ENCODE measurements around the gene UBE2L3.
"Not testable (repeated sequence)": the region's sequence is repeated elsewhere in the genome, so short reads cannot be mapped to it uniquely, and the experiment has no call there.

Gene UBE2L3

DNA sequence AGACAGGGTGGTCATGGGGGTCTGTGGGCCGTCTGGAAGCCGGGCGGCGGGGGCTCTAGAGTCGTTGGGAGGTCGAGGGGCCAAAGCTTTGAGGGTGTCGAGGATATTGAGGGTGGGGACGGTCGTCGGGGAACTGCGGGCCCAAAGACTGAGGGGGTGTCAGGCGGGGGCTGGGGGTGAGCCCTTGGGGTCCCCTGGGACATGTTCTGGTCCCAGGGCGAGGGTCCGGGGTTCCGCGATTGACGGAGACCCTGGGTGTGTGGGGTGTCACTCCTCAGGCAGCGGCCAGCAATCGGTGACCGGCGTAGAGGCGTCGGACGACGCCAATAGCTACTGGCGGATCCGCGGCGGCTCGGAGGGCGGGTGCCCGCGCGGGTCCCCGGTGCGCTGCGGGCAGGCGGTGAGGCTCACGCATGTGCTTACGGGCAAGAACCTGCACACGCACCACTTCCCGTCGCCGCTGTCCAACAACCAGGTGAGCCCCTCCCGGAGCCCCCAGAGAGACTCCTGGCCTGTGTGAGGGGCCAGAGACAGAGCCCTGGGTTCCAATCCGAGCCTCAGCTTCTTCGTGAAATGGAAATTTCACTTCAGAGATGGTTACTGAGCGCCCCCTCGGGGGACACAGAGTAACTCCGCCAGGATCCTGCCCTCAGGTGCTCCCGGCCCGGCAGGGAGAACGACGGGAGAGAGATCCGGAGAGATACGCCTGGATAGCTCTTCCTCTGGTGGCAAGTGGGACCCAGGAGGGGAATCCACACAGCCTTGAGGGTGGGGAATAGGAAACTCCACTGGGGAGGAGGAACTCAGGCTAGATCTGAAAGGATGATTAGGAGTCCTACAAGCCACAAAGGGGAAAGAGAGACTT, 75.3 kb downstream of the UBE2L3 start:
- DNase-seq = peak in 32 of 58 donors; percentile 4 to 55 (median 18)

DNA sequence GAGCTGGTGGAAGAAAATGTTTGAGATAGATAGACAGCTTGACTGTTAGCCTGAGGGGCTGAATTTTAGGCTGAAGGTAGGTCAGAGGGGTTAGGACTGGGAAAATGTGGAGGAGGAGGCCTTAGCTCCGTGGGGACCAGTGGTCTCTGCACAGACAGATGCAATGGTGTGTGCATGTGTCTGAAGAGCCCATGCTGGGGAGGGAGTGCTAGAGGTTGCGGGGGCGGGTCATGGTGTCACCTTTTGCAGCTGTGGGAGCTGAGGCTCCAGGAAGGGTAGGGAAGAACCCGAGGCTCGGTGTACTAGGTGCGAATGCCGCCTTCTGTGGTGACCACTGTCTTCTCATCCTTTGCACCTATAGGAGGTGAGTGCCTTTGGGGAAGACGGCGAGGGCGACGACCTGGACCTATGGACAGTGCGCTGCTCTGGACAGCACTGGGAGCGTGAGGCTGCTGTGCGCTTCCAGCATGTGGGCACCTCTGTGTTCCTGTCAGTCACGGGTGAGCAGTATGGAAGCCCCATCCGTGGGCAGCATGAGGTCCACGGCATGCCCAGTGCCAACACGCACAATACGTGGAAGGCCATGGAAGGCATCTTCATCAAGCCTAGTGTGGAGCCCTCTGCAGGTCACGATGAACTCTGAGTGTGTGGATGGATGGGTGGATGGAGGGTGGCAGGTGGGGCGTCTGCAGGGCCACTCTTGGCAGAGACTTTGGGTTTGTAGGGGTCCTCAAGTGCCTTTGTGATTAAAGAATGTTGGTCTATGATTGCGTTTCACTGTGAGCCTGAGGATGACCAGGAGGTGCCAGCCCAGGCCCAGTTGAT, 76.2 kb downstream of the UBE2L3 start:
- no peak for DNase-seq

DNA sequence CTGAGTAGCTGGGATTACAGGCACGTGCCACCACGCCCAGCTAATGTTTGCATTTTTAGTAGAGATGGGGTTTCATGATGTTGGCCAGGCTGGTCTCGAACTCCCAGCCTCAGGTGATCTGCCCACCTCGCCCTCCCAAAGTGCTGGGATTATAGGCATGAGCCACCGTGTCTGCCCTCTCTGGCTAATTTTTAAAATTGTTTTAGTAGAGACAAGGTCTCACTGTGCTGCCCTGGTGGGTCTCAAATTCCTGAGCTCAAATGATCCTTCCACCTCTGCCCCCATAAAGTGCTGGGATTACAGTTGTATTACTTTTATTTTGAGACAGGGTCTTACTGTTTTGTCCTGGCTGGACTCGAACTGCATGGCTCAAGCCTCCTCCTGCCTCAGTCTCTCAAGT, 78.0 kb downstream of the UBE2L3 start:
- DNase-seq = not testable (repeated sequence)

DNA sequence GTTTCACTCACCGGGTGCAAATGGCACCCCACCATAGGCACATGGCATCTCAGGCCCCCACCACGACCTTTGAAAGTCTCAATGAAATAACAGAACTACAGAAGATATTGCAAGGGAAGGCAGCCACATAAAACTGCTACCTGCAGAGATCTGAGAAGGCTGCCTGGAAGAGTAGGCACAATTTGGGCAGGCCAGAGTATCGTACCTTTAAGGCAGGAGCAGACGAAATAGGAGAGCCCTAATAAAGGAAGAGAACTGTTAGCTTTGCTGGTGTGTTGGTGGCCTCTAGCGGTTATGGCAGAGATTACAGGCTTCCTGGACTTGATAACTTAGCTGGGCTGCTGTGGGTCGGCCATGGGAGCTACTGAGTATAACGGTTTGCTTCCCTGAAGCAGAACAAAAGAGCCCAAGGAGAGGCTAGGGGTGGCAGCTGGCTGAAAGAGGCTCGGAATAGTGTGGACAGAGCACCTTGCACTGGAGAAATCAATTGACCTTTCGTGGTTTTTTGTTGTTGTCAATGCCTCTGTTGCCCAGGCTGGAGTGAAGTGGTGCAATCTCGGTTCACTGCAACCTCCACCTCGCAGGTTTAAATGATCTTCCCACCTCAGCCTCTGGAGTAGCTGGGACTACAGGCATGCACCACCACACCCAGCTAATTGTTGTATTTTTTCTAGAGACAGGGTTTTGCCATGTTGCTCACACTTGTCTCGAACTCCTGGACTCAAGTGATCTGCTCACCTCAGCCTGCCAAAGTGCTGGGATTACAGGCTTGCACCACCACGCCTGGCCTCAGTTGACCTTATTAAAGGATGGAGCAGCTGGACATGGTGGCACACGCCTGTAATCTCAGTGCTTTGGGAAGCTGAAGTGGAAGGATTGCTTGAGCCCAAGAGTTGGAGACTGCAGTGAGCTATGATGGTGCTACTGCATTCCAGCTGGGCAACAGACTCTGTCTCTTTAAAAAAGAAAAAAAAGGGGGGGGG, 79.4 kb downstream of the UBE2L3 start:
- peak in 50 of 58 donors; percentile 11 to 83 (median 46) for DNase-seq

DNA sequence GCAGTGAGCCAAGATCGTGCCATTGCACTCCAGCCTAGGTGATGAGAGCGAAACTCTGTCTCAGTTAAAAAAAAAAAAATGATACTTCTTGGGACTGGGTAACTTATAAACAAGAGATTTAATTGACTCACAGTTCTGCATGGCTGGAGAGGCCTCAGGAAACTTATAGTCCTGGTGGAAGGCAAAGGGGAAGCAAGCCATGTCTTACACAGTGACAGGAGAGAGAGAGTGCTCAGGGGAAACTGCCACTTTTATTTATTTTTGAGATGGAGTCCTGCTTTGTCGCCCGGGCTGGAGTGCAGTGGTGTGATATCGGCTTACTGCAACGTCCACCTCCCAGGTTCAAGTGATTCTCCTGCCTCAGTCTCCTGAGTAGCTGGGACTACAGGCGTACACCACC, 82.8 kb downstream of the UBE2L3 start:
- DNase-seq = no peak

DNA sequence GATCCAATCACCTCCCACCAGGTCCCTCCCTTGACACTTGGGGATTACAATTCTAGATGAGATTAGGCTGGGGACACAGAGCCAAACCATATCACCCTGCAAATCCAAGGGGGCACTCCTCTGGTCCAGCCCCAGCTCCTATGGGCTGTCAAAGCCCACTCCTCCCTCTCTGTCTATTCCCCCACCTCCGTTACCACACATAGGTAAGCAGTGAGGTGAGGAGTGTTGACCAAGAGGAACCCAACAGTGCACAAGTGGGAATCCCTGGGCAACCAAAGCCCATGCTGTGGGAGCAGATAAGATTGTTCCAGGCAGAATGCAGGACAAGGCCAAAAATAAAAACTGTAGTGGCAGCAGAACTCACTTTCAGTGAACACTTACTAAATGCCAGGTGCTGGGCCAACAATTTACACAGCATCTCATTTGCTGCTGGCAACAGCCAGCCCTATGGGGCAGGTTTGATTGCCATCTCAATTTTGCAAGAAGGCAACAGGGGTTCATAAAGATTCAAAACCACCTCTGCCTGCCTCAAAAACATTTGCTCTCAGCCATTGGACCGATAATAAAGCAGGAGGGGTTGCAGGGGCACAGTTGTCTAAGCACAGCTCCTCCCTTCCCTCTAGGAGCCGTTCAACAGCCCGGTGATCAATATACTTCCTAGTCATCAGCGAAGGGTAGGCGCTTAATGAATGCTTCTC, 83.5 kb downstream of the UBE2L3 start:
- DNase-seq = no peak

DNA sequence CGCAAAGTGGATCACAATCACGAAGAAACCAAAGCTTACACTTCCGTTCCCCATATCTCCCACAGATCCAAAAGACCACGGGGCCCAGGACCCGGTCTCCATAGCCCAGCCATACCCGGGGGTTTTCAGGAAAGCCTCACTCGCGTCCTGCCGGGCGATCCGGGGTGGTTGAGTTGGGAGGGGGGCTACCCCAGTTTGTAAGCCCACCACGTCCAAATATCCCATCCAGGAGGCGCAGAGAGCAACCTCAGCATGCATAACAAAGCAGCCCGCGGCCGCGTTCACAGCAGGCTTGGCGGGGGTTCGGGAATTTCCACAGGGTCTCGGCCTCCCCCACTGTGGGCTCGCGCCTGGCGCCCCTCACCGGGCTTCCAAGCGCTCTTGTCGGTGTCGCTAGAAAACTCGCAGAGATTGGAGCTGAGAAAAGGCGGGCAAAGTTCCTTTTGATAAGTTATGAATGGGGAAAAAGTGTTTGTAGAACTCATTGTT, 84.1 kb downstream of the UBE2L3 start:
- peak in 1 of 58 donors; percentile 12 for DNase-seq

DNA sequence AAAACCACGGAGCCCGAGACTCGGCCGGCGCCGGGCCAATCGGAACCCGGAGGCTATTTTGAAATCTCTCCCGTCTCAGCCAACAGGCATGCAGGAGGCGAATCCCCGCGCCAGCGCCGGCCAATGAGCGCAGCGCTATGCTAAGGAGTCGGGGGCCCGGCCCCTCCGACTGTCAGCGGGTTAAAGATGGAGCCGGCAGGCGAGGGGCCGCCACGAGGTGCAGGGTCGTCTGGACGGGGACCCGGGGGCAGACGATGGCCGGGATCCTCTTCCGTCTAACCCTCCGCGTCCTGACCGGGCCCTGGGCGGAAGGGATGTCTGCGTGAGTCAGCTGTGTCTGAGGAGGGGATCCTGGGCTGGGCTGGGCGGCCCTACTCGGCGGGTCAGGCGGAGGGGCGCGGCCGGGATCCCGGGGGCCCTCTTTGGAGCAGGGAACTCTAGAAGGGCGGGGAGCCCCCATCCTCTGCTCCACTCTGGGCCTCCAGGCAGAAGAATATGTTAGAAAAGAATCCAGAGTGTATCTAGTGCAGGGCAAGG, 84.6 kb downstream of the UBE2L3 start:
- peak; percentile 15 to 89 (median 70) for DNase-seq

DNA sequence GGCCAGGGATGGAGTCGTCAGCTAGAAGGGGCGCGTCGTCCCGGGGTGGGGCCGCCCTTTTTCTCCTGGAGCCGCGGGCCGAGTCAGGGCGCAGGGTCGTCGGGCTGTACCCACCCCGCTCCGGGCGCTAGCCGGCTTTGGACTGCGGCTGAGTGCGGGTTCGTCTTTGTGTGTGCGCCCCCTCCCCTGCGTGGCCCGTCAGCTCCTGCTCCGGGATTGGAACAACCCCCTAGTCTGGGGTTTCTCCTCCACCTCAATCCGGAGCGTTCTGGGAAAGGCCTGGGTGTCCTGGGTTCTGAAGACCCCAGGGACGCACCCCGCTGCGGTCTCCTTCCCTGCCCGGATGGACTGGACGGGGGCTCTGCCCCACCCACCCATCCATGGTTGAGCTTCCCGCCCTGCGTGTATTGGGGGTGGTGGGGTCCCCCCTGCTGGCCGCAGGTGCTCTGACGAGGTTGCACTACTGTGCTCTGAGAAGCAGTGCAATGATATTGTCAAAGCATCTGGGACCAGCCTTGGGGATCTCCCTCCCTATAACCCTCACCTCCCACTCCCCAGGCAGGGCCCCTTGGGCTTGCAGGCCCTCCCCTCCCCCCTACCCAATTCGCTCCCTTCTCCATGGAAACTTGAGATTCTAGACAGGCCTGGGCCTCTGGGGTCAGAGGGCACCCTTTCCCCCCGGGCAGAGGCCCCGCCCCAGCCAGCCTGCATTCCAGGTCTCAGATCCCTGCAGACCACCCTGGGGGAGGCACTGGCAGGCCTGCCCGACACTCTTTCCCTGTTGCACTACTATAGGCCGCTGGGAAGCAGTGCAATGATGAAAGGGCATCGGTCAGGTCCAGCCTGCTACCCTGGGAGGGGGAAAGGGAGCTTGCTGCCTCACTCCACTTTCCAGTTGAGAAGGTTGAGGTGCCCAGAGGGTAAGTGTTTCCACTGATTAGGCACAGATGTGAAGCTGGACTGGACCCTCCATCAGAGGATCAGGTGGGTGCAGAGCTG, 85.3 kb downstream of the UBE2L3 start:
- no peak for DNase-seq

DNA sequence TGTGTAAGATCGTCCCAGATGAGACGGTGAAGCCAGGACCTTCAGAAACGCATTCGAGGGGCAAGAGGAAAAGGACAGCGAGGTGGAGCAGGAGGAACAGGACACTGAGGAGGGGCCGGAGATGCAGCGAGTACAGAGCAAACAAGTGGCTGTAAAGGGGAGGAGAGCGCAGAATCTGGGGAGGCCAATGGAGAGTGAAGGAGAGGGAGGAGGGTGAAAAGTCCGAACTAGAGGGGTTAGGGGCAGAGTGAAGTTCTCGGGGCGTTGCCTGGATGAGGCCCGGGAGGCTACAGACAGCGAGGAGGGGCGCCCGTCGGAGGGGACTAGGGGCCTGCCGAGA, 89.5 kb downstream of the UBE2L3 start:
- no peak for DNase-seq

DNA sequence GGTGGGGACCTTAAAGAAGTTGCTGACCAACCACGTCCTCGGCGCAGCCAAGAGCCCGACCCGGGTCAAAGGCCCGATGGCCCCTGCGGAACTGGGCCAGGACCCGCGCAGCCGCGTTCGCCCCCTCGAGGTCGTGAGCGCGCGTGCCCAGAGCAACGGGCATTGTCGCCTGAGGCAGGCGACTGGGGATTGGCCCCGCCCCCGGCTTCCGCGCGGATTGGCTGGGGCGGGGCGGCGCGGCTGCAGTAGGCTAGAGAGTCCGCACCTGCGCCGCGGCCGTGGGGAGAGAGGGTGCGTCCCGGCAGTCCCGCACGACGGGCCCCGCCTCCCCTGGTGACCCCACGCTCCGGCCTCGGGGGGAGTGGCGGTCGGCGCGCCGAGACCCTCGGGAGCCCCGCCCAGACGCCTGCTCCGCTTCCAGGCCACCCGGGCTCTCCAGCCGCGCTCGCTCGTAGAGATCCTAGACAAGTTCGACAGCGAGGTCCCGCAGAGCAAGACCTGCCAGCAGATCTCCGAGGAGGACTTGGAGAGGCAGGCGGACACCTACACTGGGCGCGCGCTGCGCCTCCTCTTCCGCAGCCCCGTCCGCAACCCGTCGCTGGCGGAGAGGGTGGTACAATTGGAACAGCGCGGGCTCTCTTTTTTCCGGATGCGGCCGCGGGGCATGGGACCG, 90.0 kb downstream of the UBE2L3 start:
- peak in 18 of 58 donors; percentile 6 to 51 (median 18) for DNase-seq

DNA sequence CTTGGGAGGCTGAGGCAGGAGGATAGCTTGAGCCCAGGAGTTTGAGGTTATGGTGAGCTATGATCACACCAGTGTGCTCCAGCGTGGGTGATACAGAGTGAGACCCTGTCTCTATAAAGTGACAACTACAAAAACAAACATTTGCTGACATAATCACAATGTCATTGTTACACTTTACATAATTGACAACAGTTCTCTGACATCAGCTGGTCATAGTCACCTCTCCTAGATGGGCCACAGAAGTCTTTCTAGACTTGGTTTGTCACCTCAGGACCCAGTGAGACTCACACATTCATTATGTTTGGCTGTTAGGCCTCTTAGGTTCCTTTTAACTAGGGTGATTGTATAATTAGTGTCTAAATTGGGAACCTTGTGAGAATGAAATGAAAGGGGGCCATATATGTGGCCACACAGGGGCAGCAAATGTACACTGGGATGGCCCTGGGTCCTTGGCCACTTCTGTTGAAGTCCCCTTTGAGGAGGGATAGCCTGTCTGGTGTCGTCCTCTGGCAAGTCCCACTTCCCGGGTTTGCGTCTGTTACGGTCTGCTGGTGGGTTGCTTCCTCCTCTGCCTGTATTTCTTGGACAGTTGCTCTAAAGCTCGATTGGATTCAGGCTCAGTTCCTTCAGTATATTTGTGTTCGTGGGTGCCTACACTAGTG, 92.5 kb downstream of the UBE2L3 start:
- no peak for DNase-seq

DNA sequence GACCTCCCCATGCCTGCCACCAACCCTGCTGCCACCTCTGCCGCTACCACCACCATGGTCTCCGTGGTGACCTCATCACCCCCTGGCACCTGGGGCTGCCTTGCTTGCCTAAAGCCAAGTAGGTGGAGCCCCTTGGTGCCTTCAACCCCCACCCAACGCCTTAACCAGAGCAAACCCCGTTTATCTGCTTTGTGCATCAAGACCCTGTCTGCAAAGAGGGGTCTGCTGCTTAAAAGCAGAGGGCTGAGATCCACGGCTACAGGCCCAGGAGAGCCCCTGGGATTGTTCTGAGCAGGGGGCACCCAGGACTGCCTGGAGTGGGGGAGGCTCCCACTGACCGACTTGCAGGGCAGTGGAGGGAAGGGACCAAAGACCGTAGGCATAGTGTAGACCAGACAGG, 93.4 kb downstream of the UBE2L3 start:
- DNase-seq = no peak

DNA sequence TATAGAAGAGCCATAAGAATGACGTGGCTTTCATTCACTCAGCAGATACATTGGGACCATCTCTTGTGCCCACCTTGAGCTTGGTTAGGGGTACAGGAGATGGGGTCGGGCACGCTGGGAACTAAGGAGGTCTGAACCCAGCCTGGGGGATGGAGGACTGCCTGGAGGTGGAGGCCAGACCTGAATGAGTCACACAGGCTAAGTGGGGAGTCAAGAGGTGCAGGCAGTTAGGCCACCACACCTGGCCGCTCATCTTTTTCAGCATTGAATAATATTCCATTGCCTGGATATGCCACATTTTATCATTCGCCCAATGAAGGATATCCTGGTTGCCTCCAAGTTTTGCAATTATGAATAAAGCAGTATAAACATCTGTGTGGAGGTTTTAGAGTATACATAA, 94.5 kb downstream of the UBE2L3 start:
- DNase-seq = no peak

DNA sequence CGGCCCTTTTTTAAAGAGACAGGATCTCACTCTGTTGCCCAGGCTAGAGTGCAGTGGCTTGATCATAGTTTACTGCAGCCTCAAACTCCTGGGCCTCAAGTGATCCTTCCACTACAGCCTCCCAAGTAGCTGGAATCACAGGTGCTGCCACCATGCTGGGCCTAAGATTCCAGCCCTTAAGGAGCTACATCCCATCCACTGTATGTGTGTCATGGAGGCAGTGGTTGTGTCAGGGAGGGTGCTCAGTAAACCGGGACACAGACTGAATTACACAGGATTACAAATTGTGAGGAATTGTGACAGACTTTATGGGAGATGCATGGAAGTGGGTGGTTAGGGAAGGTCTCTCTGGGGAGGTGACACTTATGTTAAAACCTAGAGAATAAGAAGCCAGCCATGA, 96.2 kb downstream of the UBE2L3 start:
- no peak for DNase-seq

DNA sequence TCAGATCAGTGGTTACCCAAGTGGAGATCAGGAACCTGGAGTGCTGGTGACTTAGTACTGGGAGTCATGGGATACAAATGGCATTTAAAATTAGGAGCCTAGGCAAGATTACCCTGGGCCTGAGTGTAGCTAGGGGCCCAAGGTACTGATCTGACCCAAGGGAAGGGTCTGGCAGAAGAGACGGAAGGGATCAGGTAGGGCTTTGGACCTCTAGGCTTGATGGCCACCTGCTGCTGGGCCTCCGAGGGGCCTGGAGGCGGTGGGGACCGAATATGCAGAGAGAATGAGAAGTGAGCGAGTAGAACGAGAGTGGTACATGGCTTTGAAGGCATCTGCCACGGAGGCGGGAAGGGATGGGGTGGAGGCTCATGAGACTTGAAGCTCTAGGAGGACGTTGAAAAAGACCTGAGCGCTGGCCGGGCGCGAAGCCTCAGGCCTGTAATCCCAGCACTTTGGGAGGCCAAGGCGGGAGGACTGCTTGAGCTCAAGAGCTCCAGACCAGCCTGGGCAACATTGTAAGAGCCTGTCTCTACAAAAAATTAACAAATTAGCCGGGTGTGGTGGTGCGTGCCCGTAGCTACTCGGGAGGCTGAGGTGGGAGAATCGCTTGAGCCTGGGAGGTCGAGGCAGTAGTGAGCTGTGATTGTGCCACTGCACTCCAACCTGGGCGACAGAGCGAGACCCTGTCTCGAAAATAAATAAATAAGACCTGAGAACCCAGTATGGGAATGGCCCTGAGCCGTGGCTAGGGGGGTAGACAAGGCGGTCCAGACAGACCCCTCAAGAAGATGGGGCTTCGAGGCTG, 97.7 kb downstream of the UBE2L3 start:
- no peak for DNase-seq

DNA sequence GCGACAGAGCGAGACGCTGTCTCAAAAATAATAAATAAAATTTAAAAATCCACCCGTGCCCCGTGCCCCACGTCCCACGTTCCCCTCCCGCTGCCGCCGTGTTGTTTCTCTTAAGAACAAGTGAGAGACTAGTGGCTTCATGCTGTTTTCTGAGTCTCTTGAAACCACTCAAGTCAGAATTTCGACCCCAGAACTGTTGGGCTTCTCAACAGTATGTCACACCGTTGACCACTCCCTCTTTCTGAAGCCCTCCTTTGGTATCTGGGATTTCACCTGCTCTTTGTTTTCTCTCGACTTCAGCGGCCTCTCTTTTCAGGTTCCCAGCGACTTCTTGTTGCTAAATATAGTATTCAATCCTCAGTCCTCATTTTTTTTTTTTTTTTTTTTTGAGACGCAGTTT, 99.3 kb downstream of the UBE2L3 start:
- DNase-seq = no peak
